Glutamatergic neuron (in vitro differentiated cells): ENCODE data around the gene GGCX. TPM values are rescaled to one million over a fixed set of nuclear protein-coding genes. Genes with fewer than 3 reads are reported as not detected.
A peak's percentile ranks its signal among the peaks of the same experiment; 100 is the strongest.

Source experiments
- DNase-seq: peaks from one replicate; pipeline ENCODE4 v3.0.0; 2022
- H3K27ac Mint-ChIP-seq: one replicate; pipeline ENCODE4 v1.8.0; 2020; ENCODE audit warnings: mild to moderate bottlenecking, mixed read lengths, inconsistent platforms; ENCODE audit not compliant: unreplicated experiment
- H3K27me3 Mint-ChIP-seq: one replicate; pipeline ENCODE4 v1.8.0; 2020; ENCODE audit warnings: mild to moderate bottlenecking, moderate library complexity, mixed read lengths, inconsistent platforms; ENCODE audit not compliant: unreplicated experiment
- H3K36me3 Mint-ChIP-seq: one replicate; pipeline ENCODE4 v1.8.0; 2020; ENCODE audit warnings: mild to moderate bottlenecking, mixed read lengths, inconsistent platforms; ENCODE audit not compliant: unreplicated experiment
- H3K4me1 Mint-ChIP-seq: one replicate; pipeline ENCODE4 v1.8.0; 2020; ENCODE audit warnings: mild to moderate bottlenecking, low read depth, mixed read lengths, inconsistent platforms; ENCODE audit not compliant: unreplicated experiment
- H3K4me3 Mint-ChIP-seq: one replicate; pipeline ENCODE4 v1.8.0; 2020; ENCODE audit warnings: mild to moderate bottlenecking, mixed read lengths, inconsistent platforms; ENCODE audit not compliant: unreplicated experiment
- H3K9me3 Mint-ChIP-seq: one replicate; pipeline ENCODE4 v1.8.0; 2020; ENCODE audit warnings: mild to moderate bottlenecking, moderate library complexity, mixed read lengths, inconsistent platforms; ENCODE audit not compliant: unreplicated experiment
- total RNA-seq: library from RNA; stranded (reverse); fragmentation: NEBNext Ultra II Directional; extraction: Animal tissue kit (Norgen Biotek cat#: 25700); gene quantifications from one replicate; pipeline ENCODE4 v1.2.1, GENCODE V29; 2021; ENCODE audit not compliant: unreplicated experiment
- TF ChIP-seq, protein P1 (sequence below): fragments of 200-600 bp; sonication (generic); IDR thresholded peaks from one replicate; pipeline ENCODE4 v1.5.0; 2021; ENCODE audit not compliant: partially characterized antibody, unreplicated experiment

The GGCX gene
- total RNA-seq, 1 donor from 2014 or later, result 49.6 TPM

DNA sequence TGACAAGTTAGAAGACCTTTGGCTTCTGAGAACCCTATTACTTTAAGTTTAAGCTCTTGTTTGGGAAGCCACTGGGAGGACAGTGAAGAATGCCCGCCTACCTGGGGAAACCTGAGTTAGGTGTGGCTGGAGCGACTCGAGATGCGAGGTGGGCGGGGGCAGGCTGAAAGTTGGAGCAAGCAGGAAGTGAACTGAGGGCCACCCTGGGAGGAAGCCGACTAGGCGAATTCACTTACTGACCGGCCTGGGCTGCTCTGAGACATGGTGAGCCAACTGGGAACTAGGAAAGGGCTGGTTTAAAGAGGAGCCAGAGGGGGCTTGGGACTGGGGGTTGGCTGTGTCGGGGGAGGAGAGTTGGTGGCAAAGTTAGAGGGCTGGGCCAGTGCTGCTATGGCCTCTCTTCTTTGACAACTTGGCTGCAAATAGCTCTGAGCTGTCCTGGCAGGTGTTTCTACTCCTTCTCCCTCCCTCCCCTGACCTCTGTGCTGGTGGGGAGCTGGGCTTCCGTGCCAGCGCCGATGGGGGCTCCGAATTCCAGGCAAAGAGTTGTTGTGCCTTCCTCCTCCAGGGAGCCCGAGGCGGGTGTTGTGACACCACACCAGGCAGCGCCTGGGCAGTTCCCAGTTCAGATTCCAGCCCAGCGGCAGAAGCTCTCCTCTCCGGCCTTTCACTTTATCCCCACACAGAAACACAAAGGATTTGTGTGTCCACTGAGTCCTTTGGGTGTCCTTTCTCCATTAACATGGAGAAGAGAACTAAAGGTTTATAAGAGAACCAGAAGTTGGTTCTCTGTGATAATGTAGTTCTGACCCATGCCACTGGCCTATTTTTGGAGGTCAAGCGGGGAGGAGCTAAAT, 16.3 kb upstream of the GGCX start, which contains the start of gene VAMP8:
TSS of gene VAMP8 (plus strand) at position 201 of the 857 bp plus-strand sequence. CDS start at position 262, 61 bp downstream.
- Mint-ChIP-seq H3K36me3 (no peaks in the 10 kb centered on the region), H3K4me1 (peaks cover 10% of the 10 kb centered on the region), H3K27ac (peak within 1 kb of the TSS; percentile 64), H3K9me3 (peaks cover 2% of the 10 kb centered on the region), H3K4me3 (no peak within 1 kb of the TSS), H3K27me3 (peaks cover 6% of the 10 kb centered on the region)
- TF ChIP-seq, protein P1, sequence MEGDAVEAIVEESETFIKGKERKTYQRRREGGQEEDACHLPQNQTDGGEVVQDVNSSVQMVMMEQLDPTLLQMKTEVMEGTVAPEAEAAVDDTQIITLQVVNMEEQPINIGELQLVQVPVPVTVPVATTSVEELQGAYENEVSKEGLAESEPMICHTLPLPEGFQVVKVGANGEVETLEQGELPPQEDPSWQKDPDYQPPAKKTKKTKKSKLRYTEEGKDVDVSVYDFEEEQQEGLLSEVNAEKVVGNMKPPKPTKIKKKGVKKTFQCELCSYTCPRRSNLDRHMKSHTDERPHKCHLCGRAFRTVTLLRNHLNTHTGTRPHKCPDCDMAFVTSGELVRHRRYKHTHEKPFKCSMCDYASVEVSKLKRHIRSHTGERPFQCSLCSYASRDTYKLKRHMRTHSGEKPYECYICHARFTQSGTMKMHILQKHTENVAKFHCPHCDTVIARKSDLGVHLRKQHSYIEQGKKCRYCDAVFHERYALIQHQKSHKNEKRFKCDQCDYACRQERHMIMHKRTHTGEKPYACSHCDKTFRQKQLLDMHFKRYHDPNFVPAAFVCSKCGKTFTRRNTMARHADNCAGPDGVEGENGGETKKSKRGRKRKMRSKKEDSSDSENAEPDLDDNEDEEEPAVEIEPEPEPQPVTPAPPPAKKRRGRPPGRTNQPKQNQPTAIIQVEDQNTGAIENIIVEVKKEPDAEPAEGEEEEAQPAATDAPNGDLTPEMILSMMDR, result no peak
- DNase-seq, result no peak

DNA sequence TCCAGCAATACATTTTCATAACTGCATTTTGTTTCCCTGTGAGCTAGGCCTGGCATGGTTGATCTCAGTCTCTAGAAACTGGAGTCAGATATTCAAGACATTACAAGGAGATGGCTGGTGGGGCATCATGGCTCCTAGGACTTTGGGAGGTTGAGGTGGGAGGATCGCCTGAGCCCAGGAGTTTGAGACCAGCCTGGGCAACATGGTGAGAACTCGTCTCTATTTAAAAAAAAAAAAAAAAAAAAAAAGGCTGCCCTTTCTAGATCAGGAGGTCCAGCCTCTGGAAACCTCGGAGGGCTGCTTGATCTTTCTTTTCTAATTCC, 15.7 kb upstream of the GGCX start:
- Mint-ChIP-seq H3K4me3 (no peak overlapping the region), H3K27ac (no peak overlapping the region), H3K36me3 (no peaks in the 10 kb centered on the region), H3K27me3 (peaks cover 7% of the 10 kb centered on the region), H3K4me1 (peaks cover 10% of the 10 kb centered on the region), H3K9me3 (peaks cover 2% of the 10 kb centered on the region)
- no peak for DNase-seq
- TF ChIP-seq, protein P1, result no peak

DNA sequence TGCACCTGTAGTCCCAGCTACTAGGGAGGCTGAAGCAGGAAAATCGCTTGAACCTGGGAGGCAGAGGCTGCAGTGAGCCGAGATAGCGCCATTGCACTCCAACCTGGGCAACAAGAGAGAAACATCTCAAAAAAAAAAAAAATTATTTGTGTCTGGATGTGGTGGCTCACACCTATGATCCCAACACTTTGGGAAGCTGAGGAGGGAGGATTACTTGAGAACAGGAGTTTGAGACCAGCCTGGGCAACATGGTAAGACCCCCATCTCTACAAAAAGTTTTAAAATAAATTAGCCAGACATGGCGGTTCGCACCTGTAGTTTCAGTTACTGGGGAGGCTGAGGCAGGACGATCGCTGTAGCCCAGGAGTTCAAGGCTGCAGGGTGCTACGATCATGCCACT, 14.4 kb upstream of the GGCX start:
- peaks cover 3% of the 10 kb centered on the region for H3K9me3 Mint-ChIP-seq
- no peak overlapping the region for H3K27ac Mint-ChIP-seq
- H3K4me3 Mint-ChIP-seq, result no peak overlapping the region
- no peaks in the 10 kb centered on the region for H3K36me3 Mint-ChIP-seq
- TF ChIP-seq, protein P1, result no peak
- no peak for DNase-seq
- peaks cover 10% of the 10 kb centered on the region for H3K4me1 Mint-ChIP-seq
- peaks cover 5% of the 10 kb centered on the region for H3K27me3 Mint-ChIP-seq

DNA sequence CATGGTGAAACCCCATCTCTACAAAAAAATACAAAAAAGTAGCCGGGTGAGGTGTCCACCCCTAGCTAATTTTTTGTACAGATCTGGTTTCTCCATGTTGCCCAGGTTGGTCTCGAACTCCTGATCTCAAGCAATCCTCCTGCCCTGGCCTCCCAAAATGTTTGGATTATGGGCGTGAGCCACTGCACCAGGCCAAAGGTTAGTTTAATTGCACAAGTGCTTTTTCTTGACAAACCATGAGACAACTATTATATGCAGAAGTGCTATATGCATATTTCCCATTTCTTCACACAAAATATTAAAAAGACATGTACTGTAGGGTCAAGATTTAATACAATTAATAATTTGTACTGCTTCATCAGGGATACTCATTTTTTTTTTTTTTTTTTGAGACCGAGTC, 5.0 kb upstream of the GGCX start:
- no peak overlapping the region for H3K4me3 Mint-ChIP-seq
- no peak for DNase-seq
- H3K36me3 Mint-ChIP-seq, result no peaks in the 10 kb centered on the region
- peaks cover 8% of the 10 kb centered on the region for H3K27me3 Mint-ChIP-seq
- TF ChIP-seq, protein P1, result no peak
- no peaks in the 10 kb centered on the region for H3K4me1 Mint-ChIP-seq
- H3K9me3 Mint-ChIP-seq, result peaks cover 5% of the 10 kb centered on the region
- H3K27ac Mint-ChIP-seq, result no peak overlapping the region

DNA sequence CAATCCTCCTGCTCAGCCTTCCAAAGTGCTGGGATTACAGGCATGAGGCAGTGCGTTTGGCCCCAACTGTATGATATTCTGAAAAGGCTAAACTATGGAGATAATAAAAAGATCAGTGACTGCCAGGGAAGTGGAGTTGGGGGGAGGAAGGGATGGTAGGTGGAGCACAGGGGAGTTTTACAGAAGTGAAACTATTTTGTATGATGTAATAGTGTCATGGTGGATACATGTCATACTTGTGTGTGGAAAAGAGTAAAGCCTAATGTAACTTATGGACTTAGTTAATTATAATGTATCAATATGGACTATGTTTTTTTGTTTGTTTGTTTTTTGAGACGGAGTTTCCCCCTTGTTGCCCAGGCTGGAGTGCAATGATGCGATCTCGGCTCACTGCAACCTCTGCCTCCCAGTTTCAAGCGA, 2.9 kb upstream of the GGCX start:
- peaks cover 9% of the 10 kb centered on the region for H3K27me3 Mint-ChIP-seq
- TF ChIP-seq, protein P1, result no peak
- no peak overlapping the region for H3K27ac Mint-ChIP-seq
- no peaks in the 10 kb centered on the region for H3K36me3 Mint-ChIP-seq
- H3K4me3 Mint-ChIP-seq, result no peak overlapping the region
- H3K9me3 Mint-ChIP-seq, result peaks cover 8% of the 10 kb centered on the region
- no peak for DNase-seq
- peaks cover 5% of the 10 kb centered on the region for H3K4me1 Mint-ChIP-seq
